Activated naive CD4-positive, alpha-beta T cell treated with anti-CD3 and anti-CD28 coated beads, Interleukin-2, amount 10 ng/mL, durations not matched to agents 7 days and 5 days (primary cell): ENCODE results near the gene PHACTR1.

Experiments
- CTCF ChIA-PET: fragments of 350-600 bp; sonication (Branson Sonifier 250); formaldehyde crosslinking; loops from one replicate; lab custom pipeline; 2021; ENCODE audit warnings: antibody characterized with exemption; lab: Charles Lee
- DNase-seq: peaks from one replicate; pipeline ENCODE4 v3.0.0-alpha.2; 2020
- H3K27ac Mint-ChIP-seq: one replicate; pipeline ENCODE4 v1.8.0; 2021; ENCODE audit warnings: mild to moderate bottlenecking, moderate library complexity, mixed read lengths
- H3K27me3 Mint-ChIP-seq: one replicate; pipeline ENCODE4 v1.8.0; 2021; ENCODE audit warnings: mild to moderate bottlenecking, mixed read lengths
- H3K36me3 Mint-ChIP-seq: one replicate; pipeline ENCODE4 v1.8.0; 2021; ENCODE audit warnings: mixed read lengths
- H3K4me1 Mint-ChIP-seq: one replicate; pipeline ENCODE4 v1.8.0; 2021; ENCODE audit warnings: mixed read lengths
- H3K4me3 Mint-ChIP-seq: one replicate; pipeline ENCODE4 v1.8.0; 2021; ENCODE audit warnings: mild to moderate bottlenecking, moderate library complexity, mixed read lengths
- H3K9me3 Mint-ChIP-seq: one replicate; pipeline ENCODE4 v1.8.0; 2021; ENCODE audit warnings: mixed read lengths

Gene PHACTR1

DNA sequence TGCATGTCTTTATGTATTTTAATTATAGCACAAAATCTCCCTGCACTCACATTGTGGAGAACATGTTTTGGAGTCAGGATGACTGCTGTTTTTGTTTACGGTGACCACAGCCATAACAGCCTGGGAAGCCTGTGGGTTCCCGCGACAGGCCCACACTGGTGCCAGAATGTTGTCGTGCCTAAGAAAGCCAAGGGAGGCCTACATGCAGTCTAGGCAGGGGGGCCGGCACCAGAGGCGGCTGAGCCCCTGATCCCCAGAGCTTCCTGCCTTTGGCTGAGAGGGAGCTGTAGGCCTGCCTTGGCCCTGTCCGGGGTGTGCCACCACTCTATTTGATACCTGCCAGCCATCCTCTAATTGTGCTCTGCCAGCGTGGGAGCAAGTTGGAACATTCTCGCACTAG is 565.1 kb downstream of the PHACTR1 start:
- Mint-ChIP-seq H3K4me1 (peaks cover 11% of the 10 kb centered on the region), H3K27me3 (no peaks in the 10 kb centered on the region), H3K27ac (no peak overlapping the region), H3K36me3 (peaks cover 10% of the 10 kb centered on the region), H3K9me3 (peaks cover 12% of the 10 kb centered on the region), H3K4me3 (no peak overlapping the region)
- no peak for DNase-seq
- CTCF ChIA-PET, result no interaction called here

- Mint-ChIP-seq H3K27me3 (no peaks in the 10 kb centered on the region), H3K4me3 (no peak overlapping the region), H3K9me3 (peaks cover 21% of the 10 kb centered on the region), H3K36me3 (peaks cover 16% of the 10 kb centered on the region), H3K27ac (no peak overlapping the region), H3K4me1 (peaks cover 11% of the 10 kb centered on the region)
- CTCF ChIA-PET, result no interaction called here
- DNase-seq, result no peak
These were observed 566.0 kb downstream of the PHACTR1 start for GRCh38 chr6:13282393-13283069.

DNA sequence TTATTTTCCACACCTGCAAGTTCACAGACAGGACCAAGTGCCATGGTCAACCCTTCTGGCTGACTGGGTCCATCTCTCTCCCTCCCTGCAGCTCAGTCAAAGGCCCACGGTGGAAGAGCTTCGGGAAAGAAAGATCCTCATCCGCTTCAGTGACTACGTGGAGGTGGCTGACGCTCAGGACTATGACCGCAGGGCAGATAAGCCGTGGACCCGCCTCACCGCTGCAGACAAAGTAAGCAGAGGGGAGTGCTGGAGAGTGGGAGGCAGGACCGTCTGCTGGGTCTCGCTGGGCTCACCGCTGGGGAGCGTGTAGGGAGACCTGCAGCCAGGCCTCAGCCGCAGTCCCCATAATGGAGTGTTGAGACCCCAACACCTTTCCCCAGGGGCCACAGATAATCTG is 566.8 kb downstream of the PHACTR1 start:
- peaks cover 17% of the 10 kb centered on the region for H3K36me3 Mint-ChIP-seq
- CTCF ChIA-PET, result no interaction called here

DNA sequence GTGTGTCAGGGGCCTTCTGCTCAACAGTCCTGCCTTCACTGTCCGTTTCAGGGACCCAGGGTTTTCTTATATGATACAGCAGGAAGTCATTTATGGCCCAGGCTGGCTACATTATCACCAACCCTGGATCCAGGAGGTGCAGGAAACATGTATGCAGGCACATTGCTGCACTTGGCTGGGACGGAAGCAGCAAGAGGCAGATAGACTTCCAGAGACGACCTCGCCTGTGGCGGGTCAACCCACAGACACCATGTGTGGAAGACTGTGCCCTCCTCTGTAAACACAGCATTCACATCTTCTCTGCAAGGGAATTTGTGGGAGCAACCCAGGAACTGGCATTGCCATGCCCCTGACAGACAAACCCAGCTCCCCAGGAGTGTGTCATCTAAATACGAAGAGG is 568.1 kb downstream of the PHACTR1 start:
- DNase-seq, result no peak
- Mint-ChIP-seq H3K27me3 (no peaks in the 10 kb centered on the region), H3K4me3 (no peak overlapping the region), H3K27ac (no peak overlapping the region), H3K4me1 (peaks cover 9% of the 10 kb centered on the region), H3K36me3 (peaks cover 27% of the 10 kb centered on the region), H3K9me3 (peaks cover 21% of the 10 kb centered on the region)
- CTCF ChIA-PET, result no interaction called here

More for the DNA sequence above, 566.8 kb downstream of the PHACTR1 start:
- H3K4me3 Mint-ChIP-seq, result no peak overlapping the region
- peaks cover 11% of the 10 kb centered on the region for H3K4me1 Mint-ChIP-seq
- no peak for DNase-seq
- no peaks in the 10 kb centered on the region for H3K27me3 Mint-ChIP-seq
- peaks cover 21% of the 10 kb centered on the region for H3K9me3 Mint-ChIP-seq
- H3K27ac Mint-ChIP-seq, result no peak overlapping the region

GRCh38 chr6:13285705-13286104 is 569.1 kb downstream of the PHACTR1 start:
- Mint-ChIP-seq H3K4me3 (no peak overlapping the region), H3K36me3 (peaks cover 32% of the 10 kb centered on the region), H3K27ac (no peak overlapping the region), H3K9me3 (peaks cover 23% of the 10 kb centered on the region), H3K4me1 (peaks cover 2% of the 10 kb centered on the region), H3K27me3 (no peaks in the 10 kb centered on the region)
- CTCF ChIA-PET, result no interaction called here
- DNase-seq, result no peak

GRCh38 chr6:13286181-13286580 is 569.6 kb downstream of the PHACTR1 start:
- Mint-ChIP-seq H3K27ac (no peak overlapping the region), H3K27me3 (no peaks in the 10 kb centered on the region), H3K36me3 (peaks cover 32% of the 10 kb centered on the region), H3K4me1 (no peaks in the 10 kb centered on the region), H3K4me3 (no peak overlapping the region), H3K9me3 (peaks cover 23% of the 10 kb centered on the region)
- CTCF ChIA-PET, result no interaction called here
- no peak for DNase-seq

DNA sequence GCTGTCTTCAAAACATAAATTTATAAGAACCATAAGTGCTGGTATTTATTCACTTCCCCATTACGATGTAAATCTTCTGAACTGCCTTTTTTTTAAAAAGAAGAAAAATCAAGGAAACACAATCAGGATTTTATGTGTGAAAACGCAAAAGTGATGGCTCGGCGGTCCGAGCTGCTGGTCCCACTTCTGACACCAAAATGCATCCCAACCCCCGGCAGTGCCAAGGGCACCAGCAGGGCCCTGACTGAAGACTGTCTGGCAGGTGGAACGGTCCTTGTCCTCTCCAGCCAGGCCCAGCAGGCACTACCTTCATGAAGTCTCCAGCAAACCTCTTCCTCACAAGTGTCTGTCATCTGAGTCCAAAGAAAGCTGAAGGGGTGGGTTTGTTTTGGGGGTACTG is 570.5 kb downstream of the PHACTR1 start:
- Mint-ChIP-seq H3K36me3 (peaks cover 35% of the 10 kb centered on the region), H3K4me3 (no peak overlapping the region), H3K4me1 (no peaks in the 10 kb centered on the region), H3K27me3 (no peaks in the 10 kb centered on the region), H3K27ac (no peak overlapping the region), H3K9me3 (peaks cover 23% of the 10 kb centered on the region)
- CTCF ChIA-PET, result interaction anchor here (0.6 kb wide), 1 partner anchor 333 kb away, joined by 3 read pairs; no protein-coding TSS in a partner anchor
- no peak for DNase-seq

- Mint-ChIP-seq H3K9me3 (peaks cover 23% of the 10 kb centered on the region), H3K27me3 (no peaks in the 10 kb centered on the region), H3K4me1 (no peaks in the 10 kb centered on the region), H3K36me3 (peaks cover 44% of the 10 kb centered on the region), H3K4me3 (no peak overlapping the region), H3K27ac (no peak overlapping the region)
- CTCF ChIA-PET, result interaction anchor here (0.7 kb wide), 1 partner anchor 29 kb away, joined by 3 read pairs; no protein-coding TSS in a partner anchor
- DNase-seq, result no peak
These were observed 571.9 kb downstream of the PHACTR1 start for GRCh38 chr6:13288481-13288880.

GRCh38 chr6:13288969-13289391 is 572.4 kb downstream of the PHACTR1 start:
- Mint-ChIP-seq H3K27me3 (no peaks in the 10 kb centered on the region), H3K27ac (no peak overlapping the region), H3K4me3 (no peak overlapping the region), H3K36me3 (peaks cover 47% of the 10 kb centered on the region), H3K4me1 (no peaks in the 10 kb centered on the region), H3K9me3 (peaks cover 23% of the 10 kb centered on the region)
- DNase-seq, result no peak
- CTCF ChIA-PET, result interaction anchor here (0.6 to 0.7 kb wide), 2 partner anchors 28 to 389 kb away, joined by 3 read pairs; no protein-coding TSS in a partner anchor

- no peaks in the 10 kb centered on the region for H3K4me1 Mint-ChIP-seq
- peaks cover 21% of the 10 kb centered on the region for H3K9me3 Mint-ChIP-seq
- no peak overlapping the region for H3K4me3 Mint-ChIP-seq
- H3K27ac Mint-ChIP-seq, result no peak overlapping the region
- CTCF ChIA-PET, result no interaction called here
- peaks cover 55% of the 10 kb centered on the region for H3K36me3 Mint-ChIP-seq
- H3K27me3 Mint-ChIP-seq, result no peaks in the 10 kb centered on the region
- no peak for DNase-seq
These were observed 573.3 kb downstream of the PHACTR1 start for GRCh38 chr6:13289789-13290318.

- Mint-ChIP-seq H3K27ac (no peak overlapping the region), H3K4me3 (no peak overlapping the region), H3K9me3 (peaks cover 20% of the 10 kb centered on the region), H3K4me1 (no peaks in the 10 kb centered on the region), H3K36me3 (peaks cover 59% of the 10 kb centered on the region), H3K27me3 (no peaks in the 10 kb centered on the region)
- no peak for DNase-seq
- CTCF ChIA-PET, result no interaction called here
These were observed 573.8 kb downstream of the PHACTR1 start for GRCh38 chr6:13290335-13290734.

DNA sequence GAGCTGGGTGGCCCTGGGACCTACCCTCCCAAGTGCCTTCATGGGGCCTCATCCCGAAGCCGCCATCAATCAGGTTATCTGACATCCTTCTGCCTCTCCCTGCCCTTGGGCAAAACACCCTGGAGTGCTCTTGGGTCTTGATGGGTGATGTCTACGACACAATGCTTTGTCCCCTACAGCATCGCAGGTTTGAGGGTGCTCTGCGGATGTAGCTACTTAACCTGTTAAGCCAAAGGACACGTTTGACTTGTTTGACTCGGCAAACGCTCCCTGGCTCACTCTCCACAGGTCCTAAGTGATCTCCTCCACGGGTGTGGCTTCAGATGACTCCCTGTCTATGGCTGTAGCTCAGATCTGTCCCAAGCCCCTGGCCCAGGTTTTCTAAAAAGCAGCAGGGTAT is 576.2 kb downstream of the PHACTR1 start:
- CTCF ChIA-PET, result no interaction called here
- Mint-ChIP-seq H3K27ac (no peak overlapping the region), H3K36me3 (peaks cover 42% of the 10 kb centered on the region), H3K4me1 (no peaks in the 10 kb centered on the region), H3K9me3 (peaks cover 2% of the 10 kb centered on the region), H3K4me3 (no peak overlapping the region), H3K27me3 (no peaks in the 10 kb centered on the region)
- no peak for DNase-seq

- Mint-ChIP-seq H3K4me1 (no peaks in the 10 kb centered on the region), H3K27ac (no peak overlapping the region), H3K4me3 (no peak overlapping the region), H3K9me3 (peaks cover 2% of the 10 kb centered on the region), H3K36me3 (peaks cover 33% of the 10 kb centered on the region), H3K27me3 (no peaks in the 10 kb centered on the region)
- DNase-seq, result no peak
- CTCF ChIA-PET, result no interaction called here
These were observed 578.0 kb downstream of the PHACTR1 start for GRCh38 chr6:13294499-13295069.

DNA sequence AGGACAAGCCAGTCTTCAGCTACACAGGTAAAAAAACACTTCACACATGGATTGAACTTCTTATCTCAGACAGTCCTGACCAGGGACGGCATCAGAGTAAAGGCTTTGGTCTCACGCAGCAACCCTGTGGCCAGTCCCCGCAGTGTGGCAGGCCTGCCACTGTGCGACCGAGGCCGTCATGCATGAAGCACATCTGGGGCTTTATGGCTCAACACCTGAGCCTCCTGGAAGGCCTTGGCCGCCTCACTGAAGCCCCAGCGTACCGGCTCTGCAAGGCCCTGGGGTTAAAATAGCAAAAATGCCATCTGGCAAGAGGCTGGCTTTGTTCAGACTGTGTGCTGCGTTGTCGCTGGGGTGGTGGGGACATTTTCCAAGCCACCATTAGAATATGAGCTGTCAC is 579.0 kb downstream of the PHACTR1 start:
- H3K27ac Mint-ChIP-seq, result no peak overlapping the region
- DNase-seq, result no peak
- no peaks in the 10 kb centered on the region for H3K27me3 Mint-ChIP-seq
- CTCF ChIA-PET, result no interaction called here
- H3K4me1 Mint-ChIP-seq, result no peaks in the 10 kb centered on the region
- no peaks in the 10 kb centered on the region for H3K9me3 Mint-ChIP-seq
- H3K36me3 Mint-ChIP-seq, result peaks cover 28% of the 10 kb centered on the region
- no peak overlapping the region for H3K4me3 Mint-ChIP-seq

DNA sequence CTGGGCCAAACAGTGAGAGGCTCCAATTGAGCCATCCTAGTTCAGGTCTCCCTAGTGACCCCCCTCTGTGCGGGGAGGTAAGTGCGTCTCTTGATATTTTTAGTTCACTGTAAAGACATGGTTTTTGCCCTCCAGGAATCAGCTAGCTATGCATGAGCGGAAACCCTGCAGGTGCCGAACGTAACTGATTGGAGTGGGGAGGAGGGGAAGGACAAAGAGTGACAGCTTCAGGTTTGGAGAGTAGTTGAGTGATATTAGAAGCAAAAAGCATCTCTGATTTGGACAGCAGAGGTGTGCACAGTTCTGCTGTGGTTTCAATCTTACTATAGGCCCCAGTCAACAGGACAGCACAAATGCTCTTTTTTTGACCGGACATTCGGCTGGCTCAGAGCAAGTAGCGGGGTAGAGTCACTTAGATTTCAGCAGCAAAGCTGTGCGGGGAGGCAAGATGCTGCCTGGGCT is 580.0 kb downstream of the PHACTR1 start:
- CTCF ChIA-PET, result interaction anchor here (0.6 kb wide), 1 partner anchor 282 kb away, joined by 3 read pairs; no protein-coding TSS in a partner anchor
- peaks cover 29% of the 10 kb centered on the region for H3K36me3 Mint-ChIP-seq
- DNase-seq, result no peak
- H3K4me3 Mint-ChIP-seq, result no peak overlapping the region
- H3K27me3 Mint-ChIP-seq, result no peaks in the 10 kb centered on the region
- H3K4me1 Mint-ChIP-seq, result no peaks in the 10 kb centered on the region
- no peak overlapping the region for H3K27ac Mint-ChIP-seq
- no peaks in the 10 kb centered on the region for H3K9me3 Mint-ChIP-seq
